ENCODE data around the gene CHST8.

The CHST8 gene

DNA sequence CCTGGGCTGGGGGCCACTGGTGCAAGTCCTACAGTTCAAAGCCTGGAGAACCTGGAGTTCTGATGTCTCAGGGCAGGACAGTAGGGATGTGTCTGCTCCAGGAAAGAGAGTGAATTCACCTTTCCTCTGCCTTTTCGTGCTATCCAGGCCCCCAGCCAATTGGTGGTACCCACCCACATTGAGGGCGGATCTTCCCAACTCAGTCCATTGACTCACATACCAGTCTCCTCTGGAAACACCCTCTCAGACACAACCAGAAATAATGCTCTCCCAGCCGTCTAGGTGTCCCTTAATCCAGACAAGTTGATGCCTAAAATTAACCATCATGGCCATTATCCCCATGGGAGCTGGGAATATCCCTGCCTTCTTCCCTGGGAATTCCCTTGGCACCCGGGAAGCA lies 38.8 kb upstream of the CHST8 start:
- TF ChIP-seq, protein P1, sequence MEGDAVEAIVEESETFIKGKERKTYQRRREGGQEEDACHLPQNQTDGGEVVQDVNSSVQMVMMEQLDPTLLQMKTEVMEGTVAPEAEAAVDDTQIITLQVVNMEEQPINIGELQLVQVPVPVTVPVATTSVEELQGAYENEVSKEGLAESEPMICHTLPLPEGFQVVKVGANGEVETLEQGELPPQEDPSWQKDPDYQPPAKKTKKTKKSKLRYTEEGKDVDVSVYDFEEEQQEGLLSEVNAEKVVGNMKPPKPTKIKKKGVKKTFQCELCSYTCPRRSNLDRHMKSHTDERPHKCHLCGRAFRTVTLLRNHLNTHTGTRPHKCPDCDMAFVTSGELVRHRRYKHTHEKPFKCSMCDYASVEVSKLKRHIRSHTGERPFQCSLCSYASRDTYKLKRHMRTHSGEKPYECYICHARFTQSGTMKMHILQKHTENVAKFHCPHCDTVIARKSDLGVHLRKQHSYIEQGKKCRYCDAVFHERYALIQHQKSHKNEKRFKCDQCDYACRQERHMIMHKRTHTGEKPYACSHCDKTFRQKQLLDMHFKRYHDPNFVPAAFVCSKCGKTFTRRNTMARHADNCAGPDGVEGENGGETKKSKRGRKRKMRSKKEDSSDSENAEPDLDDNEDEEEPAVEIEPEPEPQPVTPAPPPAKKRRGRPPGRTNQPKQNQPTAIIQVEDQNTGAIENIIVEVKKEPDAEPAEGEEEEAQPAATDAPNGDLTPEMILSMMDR (IDR thresholded peaks at IDR 0.05; ENCODE audit: low read depth, low read length, missing control alignments), result no peak
- no peak overlapping the region for H3K4me3 ChIP-seq (replicated peaks; ENCODE audit: low read depth, low read length)
- DNase-seq (ENCODE audit: extremely low read depth, low read depth), result no peak

DNA sequence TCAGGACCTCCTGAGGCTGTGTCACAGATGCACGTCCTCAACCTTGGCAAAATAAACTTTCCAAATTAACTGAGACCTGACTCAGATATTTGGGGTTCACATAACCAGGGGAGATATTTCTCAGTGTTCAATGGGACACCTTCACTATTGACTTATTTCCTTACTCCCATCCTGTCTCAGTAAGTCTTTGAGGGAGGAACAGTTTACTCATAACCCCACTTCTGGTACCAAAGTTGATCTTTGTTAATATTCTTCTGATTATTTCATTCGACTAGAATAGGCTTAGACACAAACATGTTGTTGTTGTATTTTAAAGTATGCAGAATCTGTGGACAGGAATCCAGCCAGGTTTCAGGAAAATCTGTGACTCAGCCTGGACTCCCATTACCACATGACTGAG lies 34.6 kb upstream of the CHST8 start:
- DNase-seq (ENCODE audit: extremely low read depth, low read depth), result no peak
- no peak overlapping the region for H3K4me3 ChIP-seq (replicated peaks; ENCODE audit: low read depth, low read length)
- TF ChIP-seq, protein P1 (IDR thresholded peaks at IDR 0.05; ENCODE audit: low read depth, low read length, missing control alignments), result no peak

DNA sequence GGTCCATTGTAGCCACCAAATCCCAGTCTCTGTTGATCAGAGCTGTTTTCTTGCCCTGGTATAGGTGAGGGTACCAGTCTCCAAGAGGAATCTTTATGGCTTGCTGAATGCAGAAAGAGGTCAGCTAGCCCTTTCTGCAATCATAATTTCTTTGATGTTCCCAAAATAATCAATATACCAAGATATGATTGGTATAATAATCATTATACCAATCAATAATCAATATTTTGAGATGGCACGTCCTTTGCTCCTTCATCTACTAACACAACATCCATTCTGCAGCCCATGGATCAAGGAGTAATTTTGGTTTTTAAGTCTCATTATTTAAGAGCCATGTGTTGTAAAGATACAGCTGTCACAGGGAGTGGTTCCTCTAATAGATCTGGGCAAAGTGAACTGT lies 31.5 kb upstream of the CHST8 start:
- TF ChIP-seq, protein P1 (IDR thresholded peaks at IDR 0.05; ENCODE audit: low read depth, low read length, missing control alignments), result no peak
- no peak for DNase-seq (ENCODE audit: extremely low read depth, low read depth)
- no peak overlapping the region for H3K4me3 ChIP-seq (replicated peaks; ENCODE audit: low read depth, low read length)

DNA sequence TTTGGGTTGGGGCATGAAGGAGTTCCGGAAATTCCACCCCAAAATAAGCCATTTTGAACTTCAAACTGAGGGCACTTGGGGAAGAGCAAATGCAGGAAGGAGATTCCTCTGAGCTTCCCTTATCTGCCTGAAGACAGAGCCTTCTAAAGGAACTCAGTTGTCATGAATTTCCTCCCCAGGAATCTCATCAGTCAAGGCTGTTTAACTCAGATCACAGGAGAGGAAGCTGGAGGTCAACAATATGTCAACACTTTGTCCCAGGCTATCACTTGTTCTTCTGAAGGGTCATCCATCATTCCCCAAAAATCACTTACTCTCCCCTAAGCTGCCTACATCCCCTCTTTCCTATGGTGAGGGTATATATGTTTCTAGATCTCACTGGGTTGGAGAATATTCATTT lies 26.0 kb upstream of the CHST8 start:
- no peak for DNase-seq (ENCODE audit: extremely low read depth, low read depth)
- H3K4me3 ChIP-seq (replicated peaks; ENCODE audit: low read depth, low read length), result no peak overlapping the region
- TF ChIP-seq, protein P1 (IDR thresholded peaks at IDR 0.05; ENCODE audit: low read depth, low read length, missing control alignments), result no peak

DNA sequence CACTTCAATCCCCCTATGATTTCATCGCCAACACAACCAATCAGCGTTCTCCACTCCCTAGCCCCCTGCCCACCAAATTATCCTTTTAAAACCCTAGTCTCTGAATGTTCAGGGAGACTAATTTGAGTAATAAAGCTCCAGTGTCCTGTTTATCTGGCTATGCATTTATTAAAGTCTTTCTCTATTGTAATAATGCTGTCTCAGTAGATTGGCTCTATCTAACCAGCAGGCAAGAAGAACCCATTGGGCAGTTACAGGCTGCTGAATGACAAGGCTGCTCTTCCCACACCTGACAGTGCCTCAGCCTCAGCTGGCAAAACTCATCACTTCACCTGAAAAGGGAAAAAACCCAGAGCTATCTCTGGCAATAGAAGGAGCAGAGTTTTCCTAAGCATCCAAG lies 20.2 kb upstream of the CHST8 start:
- no peak for DNase-seq (ENCODE audit: extremely low read depth, low read depth)
- TF ChIP-seq, protein P1 (IDR thresholded peaks at IDR 0.05; ENCODE audit: low read depth, low read length, missing control alignments), result no peak
- H3K4me3 ChIP-seq (replicated peaks; ENCODE audit: low read depth, low read length), result no peak overlapping the region

DNA sequence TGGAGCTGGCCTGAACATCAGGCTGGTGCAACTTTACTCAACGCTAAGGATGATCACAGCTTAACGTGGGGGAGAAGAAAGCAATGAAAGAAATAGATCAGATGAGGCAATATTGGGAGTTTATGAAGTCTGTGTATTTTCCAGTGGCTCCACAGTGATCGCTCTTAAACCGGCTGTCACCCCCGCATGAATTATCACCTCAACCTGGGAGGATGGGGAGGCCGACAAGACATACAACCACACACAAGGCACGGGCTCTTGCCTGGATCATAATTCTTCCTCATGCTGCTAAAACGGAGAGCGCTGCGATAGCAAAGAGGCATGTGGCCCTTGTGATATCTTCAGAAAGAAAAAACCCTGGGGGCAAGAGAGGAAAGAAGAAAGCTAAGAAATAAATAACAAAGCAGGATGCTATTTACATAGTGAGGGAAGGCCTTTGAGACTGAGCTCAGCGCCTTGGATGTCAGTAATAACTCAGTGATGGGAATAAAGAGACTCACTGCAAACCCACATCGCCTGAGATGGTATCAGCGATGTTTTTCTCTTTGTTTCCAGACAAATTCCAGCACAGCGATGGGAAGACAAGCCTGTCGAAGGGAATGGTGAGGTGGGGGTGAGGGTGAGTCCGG lies 19.1 kb upstream of the CHST8 start:
- DNase-seq (ENCODE audit: extremely low read depth, low read depth), result no peak
- H3K4me3 ChIP-seq (replicated peaks; ENCODE audit: low read depth, low read length), result no peak overlapping the region
- TF ChIP-seq, protein P1 (IDR thresholded peaks at IDR 0.05; ENCODE audit: low read depth, low read length, missing control alignments), result no peak

DNA sequence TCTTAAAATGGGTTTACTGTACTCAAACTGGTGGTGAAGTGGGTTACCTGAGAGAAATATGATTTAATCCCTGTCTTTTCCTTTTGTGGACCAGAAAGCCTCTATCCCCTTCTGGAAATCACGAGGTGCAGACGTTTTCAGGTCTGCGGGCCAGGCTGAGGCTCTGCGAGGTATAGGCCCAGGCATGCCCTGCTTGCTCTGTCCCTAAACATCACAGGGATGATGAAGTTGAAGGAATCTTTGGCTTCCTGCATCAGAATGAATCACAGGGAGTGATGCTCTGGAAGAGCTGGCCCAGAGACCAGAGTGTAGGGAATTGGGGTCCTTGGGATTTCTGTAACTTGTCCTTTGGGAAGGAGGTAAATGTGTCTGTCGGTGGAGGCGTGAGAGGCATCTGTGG lies 18.4 kb upstream of the CHST8 start:
- no peak overlapping the region for H3K4me3 ChIP-seq (replicated peaks; ENCODE audit: low read depth, low read length)
- TF ChIP-seq, protein P1 (IDR thresholded peaks at IDR 0.05; ENCODE audit: low read depth, low read length, missing control alignments), result no peak
- DNase-seq (ENCODE audit: extremely low read depth, low read depth), result no peak

Measured in HFF-Myc (cell line).